Mucosa of descending colon (tissue), 3 donors: Measurements from ENCODE around the gene FRAS1. TPM values are rescaled to one million over a fixed set of nuclear protein-coding genes. Genes with fewer than 3 reads are reported as not detected.

Experiments used
- ATAC-seq: fragments of 200-7000 bp; cut with Tn5 transposase; one replicate; pipeline ENCODE4 v1.9.1; 2020; ENCODE audit warnings: mild to moderate bottlenecking, moderate library complexity
- DNase-seq, 3 donors: peaks; one replicate each; pipeline ENCODE4 v3.0.0-alpha.2; 2020
- H3K36me3 ChIP-seq: fragments of 200-600 bp; one replicate; pipeline ENCODE4 v1.8.0; 2021; ENCODE audit warnings: low read depth, mild to moderate bottlenecking
- H3K4me1 ChIP-seq: fragments of 200-600 bp; one replicate; pipeline ENCODE4 v1.8.0; 2021; ENCODE audit warnings: low read depth, mild to moderate bottlenecking
- H3K4me3 ChIP-seq: fragments of 200-600 bp; one replicate; pipeline ENCODE4 v1.8.0; 2021; ENCODE audit warnings: mild to moderate bottlenecking
- H3K9me3 ChIP-seq: fragments of 200-600 bp; one replicate; pipeline ENCODE4 v1.8.0; 2021; ENCODE audit warnings: mild to moderate bottlenecking
- intact Hi-C, 2 donors: fragments of 100-400 bp; cut with DNase I in 1 of 2; cut with micrococcal nuclease in 1 of 2; formaldehyde crosslinking; loops; one replicate each; pipeline versions ENCODE4 v1.11.0 to v1.11.1; 2022; cut with DNase I, micrococcal nuclease
- total RNA-seq, 3 donors: library from RNA; stranded (reverse); fragmentation: NEBNext Ultra II Directional in 2 of 3; extraction: Animal tissue kit (Norgen Biotek cat#: 25700) in 2 of 3; gene quantifications; one replicate each; pipeline versions ENCODE4 v1.2.1 to v1.2.4, GENCODE V29; 2021 to 2023
- TF ChIP-seq, protein P1 (sequence below): fragments of 200-600 bp; IDR thresholded peaks from one replicate; pipeline ENCODE4 v1.8.0; 2022; ENCODE audit warnings: antibody characterized with exemption, mild to moderate bottlenecking
- donor health status: DM: no; HTN: no; CAD: no; lungs with moderate emphysema.
- donor health status: DM: no; HTN: no; CAD: no.
- donor health status: DM: no; HTN: yes; CAD: no.

The FRAS1 gene
- total RNA-seq, 3 donors from 2014 or later: 1.2 to 9.3 (median 2.2) TPM

DNA sequence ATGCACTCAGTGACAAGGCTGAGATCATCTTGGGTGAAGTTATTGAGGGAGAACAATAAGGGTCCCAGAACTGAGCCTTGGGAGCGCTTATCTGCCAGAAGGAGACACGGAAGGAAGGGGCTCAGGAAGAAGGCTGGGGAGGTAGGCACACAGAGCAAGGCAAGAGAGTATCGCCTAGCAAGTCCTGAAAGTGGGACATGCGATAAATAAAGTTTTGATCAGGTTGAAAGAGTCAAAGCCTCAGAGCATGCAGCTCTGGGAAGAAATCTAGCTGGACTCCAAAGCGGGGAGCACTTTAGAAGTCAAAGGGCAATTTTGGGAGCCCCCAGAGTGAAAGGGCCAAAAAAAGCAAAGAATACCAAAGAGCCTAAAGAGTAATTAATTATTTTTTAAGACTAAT is 476.7 kb downstream of the FRAS1 start:
- H3K4me3 ChIP-seq: no peak overlapping the region
- ATAC-seq (no peak), DNase-seq (no peak)
- no peaks in the 10 kb centered on the region for H3K36me3 ChIP-seq
- no peaks in the 10 kb centered on the region for H3K9me3 ChIP-seq
- TF ChIP-seq, protein P1, sequence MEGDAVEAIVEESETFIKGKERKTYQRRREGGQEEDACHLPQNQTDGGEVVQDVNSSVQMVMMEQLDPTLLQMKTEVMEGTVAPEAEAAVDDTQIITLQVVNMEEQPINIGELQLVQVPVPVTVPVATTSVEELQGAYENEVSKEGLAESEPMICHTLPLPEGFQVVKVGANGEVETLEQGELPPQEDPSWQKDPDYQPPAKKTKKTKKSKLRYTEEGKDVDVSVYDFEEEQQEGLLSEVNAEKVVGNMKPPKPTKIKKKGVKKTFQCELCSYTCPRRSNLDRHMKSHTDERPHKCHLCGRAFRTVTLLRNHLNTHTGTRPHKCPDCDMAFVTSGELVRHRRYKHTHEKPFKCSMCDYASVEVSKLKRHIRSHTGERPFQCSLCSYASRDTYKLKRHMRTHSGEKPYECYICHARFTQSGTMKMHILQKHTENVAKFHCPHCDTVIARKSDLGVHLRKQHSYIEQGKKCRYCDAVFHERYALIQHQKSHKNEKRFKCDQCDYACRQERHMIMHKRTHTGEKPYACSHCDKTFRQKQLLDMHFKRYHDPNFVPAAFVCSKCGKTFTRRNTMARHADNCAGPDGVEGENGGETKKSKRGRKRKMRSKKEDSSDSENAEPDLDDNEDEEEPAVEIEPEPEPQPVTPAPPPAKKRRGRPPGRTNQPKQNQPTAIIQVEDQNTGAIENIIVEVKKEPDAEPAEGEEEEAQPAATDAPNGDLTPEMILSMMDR: no peak
- intact Hi-C loops: no loop called here
- H3K4me1 ChIP-seq: no peaks in the 10 kb centered on the region

GRCh38 chr4:78534286-78534955 is 477.3 kb downstream of the FRAS1 start:
- H3K4me1 ChIP-seq: no peaks in the 10 kb centered on the region
- H3K4me3 ChIP-seq: no peak overlapping the region
- ATAC-seq (peak; percentile 55), DNase-seq (no peak)
- intact Hi-C loops: no loop called here
- H3K9me3 ChIP-seq: no peaks in the 10 kb centered on the region
- TF ChIP-seq, protein P1: no peak
- H3K36me3 ChIP-seq: no peaks in the 10 kb centered on the region

DNA sequence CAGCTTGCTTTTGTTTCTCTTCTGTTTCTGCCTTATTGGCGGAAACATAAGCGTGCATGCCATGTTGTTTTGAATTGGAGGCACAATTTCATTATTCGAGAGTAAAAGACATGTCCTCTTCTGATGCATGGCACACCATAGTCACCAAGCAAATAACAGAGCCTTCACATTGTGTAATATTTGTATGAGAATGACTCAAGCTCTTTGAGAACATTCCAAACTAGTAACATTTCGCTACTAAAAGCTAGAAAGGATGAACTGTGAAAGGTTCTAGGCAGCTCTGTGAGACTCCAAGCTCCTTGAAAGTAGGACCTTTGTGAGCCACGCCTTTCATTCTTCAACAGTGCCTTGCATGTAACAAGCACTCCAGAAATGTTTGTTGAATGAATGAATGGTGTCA is 485.2 kb downstream of the FRAS1 start:
- intact Hi-C loops: no loop called here
- Histone ChIP-seq H3K4me3 (no peak overlapping the region), H3K9me3 (no peaks in the 10 kb centered on the region), H3K36me3 (no peaks in the 10 kb centered on the region), H3K4me1 (no peaks in the 10 kb centered on the region)
- ATAC-seq: no peak
- no peak for DNase-seq
- TF ChIP-seq, protein P1: no peak

- no peak for DNase-seq
- intact Hi-C loops: no loop called here
- no peak for ATAC-seq
These were observed 486.5 kb downstream of the FRAS1 start for GRCh38 chr4:78543424-78544125.

DNA sequence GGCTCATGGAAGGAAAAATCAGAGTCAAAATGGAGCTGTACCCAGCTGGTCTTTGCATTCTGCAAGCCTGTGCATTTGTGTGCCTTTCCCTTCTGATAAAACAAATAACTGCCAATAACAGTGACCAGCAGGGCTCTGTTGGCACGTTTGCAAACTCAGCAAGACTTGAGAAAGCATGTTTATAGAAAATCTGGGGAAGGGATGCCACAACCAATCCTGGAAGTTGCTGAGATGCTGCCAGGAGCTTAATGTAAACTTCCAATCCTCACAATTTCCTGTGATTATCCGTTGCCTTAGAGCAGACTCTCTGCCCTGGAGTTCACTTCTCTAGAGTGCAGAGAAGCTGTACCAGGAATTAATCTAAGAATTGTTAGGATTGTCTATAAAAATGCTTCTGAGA is 487.6 kb downstream of the FRAS1 start:
- Histone ChIP-seq H3K4me3 (no peak overlapping the region), H3K9me3 (no peaks in the 10 kb centered on the region), H3K4me1 (no peaks in the 10 kb centered on the region), H3K36me3 (no peaks in the 10 kb centered on the region)
- ATAC-seq: no peak
- no peak for DNase-seq
- TF ChIP-seq, protein P1: no peak
- intact Hi-C loops: no loop called here

More at GRCh38 chr4:78543424-78544125, 486.5 kb downstream of the FRAS1 start:
- TF ChIP-seq, protein P1: no peak
- Histone ChIP-seq H3K9me3 (no peaks in the 10 kb centered on the region), H3K4me1 (no peaks in the 10 kb centered on the region), H3K36me3 (no peaks in the 10 kb centered on the region), H3K4me3 (no peak overlapping the region)
